Endothelial cell of umbilical vein (primary cell): ENCODE measurements around the gene SLC44A1. TPM values are rescaled to one million over a fixed set of nuclear protein-coding genes. Genes with fewer than 3 reads are reported as not detected.

Source experiments
- BruUV-seq: library from RNA; stranded (reverse); fragments of 400-500 nt; replicated peaks from 2 replicates; lab custom pipeline; 2021; lab: Mats Ljungman, UMichigan
- CTCF ChIA-PET: fragments of 300-600, 350-600 bp; sonication (Branson Sonifier 250); formaldehyde crosslinking; loops from one replicate; lab custom pipeline; 2021; ENCODE audit warnings: antibody characterized with exemption, inconsistent platforms; lab: Charles Lee
- POLR2A ChIA-PET: fragments of 300-600, 350-600 bp; sonication (Branson Sonifier 250); formaldehyde crosslinking; loops from one replicate; lab custom pipeline; 2021; ENCODE audit warnings: antibody characterized with exemption, inconsistent platforms; lab: Charles Lee
- DNase-seq: peaks from one replicate; pipeline ENCODE4 v3.0.0-alpha.2; 2011; ENCODE audit warnings: low read depth, low spot score
- FAIRE-seq: peaks from 2 replicates; lab custom pipeline; 2011; peaks lifted over from hg19 to GRCh38; lab: Jason Lieb, UNC
- H2AFZ ChIP-seq: 2 replicates; pipeline ENCODE4 v1.6.0; 2012; ENCODE audit warnings: low read depth, low read length, control low read depth, inconsistent platforms
- H3K27ac ChIP-seq: 2 replicates; pipeline ENCODE4 v1.5.1; 2011; ENCODE audit warnings: low read depth, mild to moderate bottlenecking, control low read depth, low read length, moderate library complexity; ENCODE audit not compliant: insufficient read depth
- H3K27me3 ChIP-seq, 2 experiments: 2 replicates each; pipeline versions ENCODE4 v1.6.0 to v1.6.1; 2011; ENCODE audit warnings: low read length in 2 of 2, mixed read lengths in 1 of 2; ENCODE audit not compliant: control insufficient read depth in 2 of 2, insufficient read depth in 2 of 2
- H3K36me3 ChIP-seq, 2 experiments: 2 replicates in 1 of 2; 3 replicates in 1 of 2; pipeline ENCODE4 v1.5.1; 2011; ENCODE audit warnings: low read length in 2 of 2, mild to moderate bottlenecking in 1 of 2, moderate library complexity in 1 of 2; ENCODE audit not compliant: control insufficient read depth in 2 of 2, insufficient read depth in 2 of 2; ENCODE audit errors: extremely low read depth in 1 of 2
- H3K4me1 ChIP-seq: 3 replicates; pipeline ENCODE4 v1.5.1; 2011; ENCODE audit warnings: mild to moderate bottlenecking, low read length; ENCODE audit not compliant: control insufficient read depth, insufficient read depth; ENCODE audit errors: extremely low read depth
- H3K4me2 ChIP-seq: 2 replicates; pipeline ENCODE4 v1.6.1; 2011; ENCODE audit warnings: low read length, control low read depth, mixed read lengths; ENCODE audit not compliant: insufficient read depth
- H3K4me3 ChIP-seq, 3 experiments: fragments of 200-600 bp in 1 of 3; sonication (generic), shearing (Covaris generic) in 1 of 3; replicated peaks in 1 of 3; 2 replicates each; pipeline ENCODE4 v1.5.1; 2011 to 2016; ENCODE audit warnings: control low read depth in 3 of 3, low read length in 3 of 3, mild to moderate bottlenecking in 2 of 3, inconsistent platforms in 1 of 3, low read depth in 1 of 3, moderate library complexity in 1 of 3; ENCODE audit not compliant: insufficient read depth in 1 of 3
- H3K79me2 ChIP-seq: 2 replicates; pipeline ENCODE4 v1.6.0; 2012; ENCODE audit warnings: low read length, inconsistent platforms; ENCODE audit not compliant: control insufficient read depth, insufficient read depth
- H3K9ac ChIP-seq: replicated peaks from 2 replicates; pipeline ENCODE3; 2011; ENCODE audit warnings: low read length, control low read depth; ENCODE audit not compliant: insufficient read depth; ENCODE audit errors: extremely low read depth
- H3K9me1 ChIP-seq: replicated peaks from 3 replicates; pipeline ENCODE4 v1.6.0; 2011; ENCODE audit warnings: mild to moderate bottlenecking, low read length; ENCODE audit not compliant: control insufficient read depth, insufficient read depth; ENCODE audit errors: extremely low read depth
- H3K9me3 ChIP-seq: replicated peaks from 2 replicates; pipeline ENCODE4 v1.5.1; 2012; ENCODE audit warnings: low read length, inconsistent platforms; ENCODE audit not compliant: control insufficient read depth, insufficient read depth
- H4K20me1 ChIP-seq: replicated peaks from 2 replicates; pipeline ENCODE3; 2011; ENCODE audit warnings: mild to moderate bottlenecking, low read length; ENCODE audit not compliant: control insufficient read depth, insufficient read depth; ENCODE audit errors: extremely low read depth
- EZH2 ChIP-seq: IDR thresholded peaks from 2 replicates; pipeline ENCODE4 v1.6.1; 2012; ENCODE audit warnings: borderline replicate concordance, low read depth, mild to moderate bottlenecking, moderate library complexity, low read length, inconsistent platforms; ENCODE audit not compliant: severe bottlenecking
- FOS ChIP-seq: IDR thresholded peaks from 2 replicates; pipeline ENCODE4 v1.6.1; 2011; ENCODE audit warnings: mild to moderate bottlenecking, low read length, moderate library complexity, borderline replicate concordance; ENCODE audit not compliant: insufficient read depth
- GATA2 ChIP-seq: IDR thresholded peaks from 2 replicates; pipeline ENCODE4 v1.7.0; 2011; ENCODE audit warnings: low read depth, mild to moderate bottlenecking, moderate library complexity, mixed read lengths, low read length; ENCODE audit not compliant: insufficient read length, insufficient read depth
- JUN ChIP-seq: IDR thresholded peaks from 2 replicates; pipeline ENCODE4 v1.6.1; 2011; ENCODE audit warnings: borderline replicate concordance, low read depth; ENCODE audit not compliant: insufficient read length, insufficient read depth
- MYC ChIP-seq: IDR thresholded peaks from one replicate; pipeline ENCODE4 v1.6.1; 2011; ENCODE audit warnings: mild to moderate bottlenecking, low read depth, low read length
- POLR2A ChIP-seq: IDR thresholded peaks from 2 replicates; pipeline ENCODE4 v1.6.1; 2012; ENCODE audit warnings: low read depth, mild to moderate bottlenecking, control low read depth, low read length
- POLR2AphosphoS5 ChIP-seq: IDR thresholded peaks from 2 replicates; pipeline ENCODE4 v1.6.1; 2012; ENCODE audit warnings: low read depth, mild to moderate bottlenecking, control low read depth, low read length, moderate library complexity; ENCODE audit not compliant: insufficient read depth
- dilution Hi-C: fragments of 300-500 bp; cut with MboI; formaldehyde crosslinking; loops from one replicate; pipeline ENCODE4 v1.15.0; 2019; ENCODE audit warnings: low sequenced_read_pairs; ENCODE audit not compliant: extremely low pct_ligation_motif_present
- intact Hi-C: fragments of 100-400 bp; cut with micrococcal nuclease; formaldehyde crosslinking; loops from one replicate; pipeline ENCODE4 v1.10.0; 2022
- polyA plus RNA-seq, 4 experiments: library from polyadenylated mRNA; depleted of rRNA in 3 of 4; stranded (reverse) in 3 of 4; unstranded in 1 of 4; fragments of >200 nt; gene quantifications; 2 replicates each; pipeline versions ENCODE4 v1.2.1 to v1.2.3, GENCODE V29; 2011 to 2012; ENCODE audit warnings: missing spikeins in 1 of 4
- total RNA-seq: library from RNA; stranded (reverse); gene quantifications from 2 replicates; pipeline ENCODE4 v1.2.3, GENCODE V29; 2021
- TF ChIP-seq, protein P1 (sequence below), 2 donors: IDR thresholded peaks; 1 replicate in 1 of 2; 2 replicates in 1 of 2; pipeline ENCODE4 v1.5.1; 2011; ENCODE audit warnings: low read length in 2 of 2, mild to moderate bottlenecking in 2 of 2, moderate library complexity in 2 of 2, control low read depth in 1 of 2, inconsistent platforms in 1 of 2, low read depth in 1 of 2; ENCODE audit not compliant: insufficient read depth in 1 of 2; ENCODE audit errors: extremely low read depth in 1 of 2
- TF ChIP-seq, protein P2 (sequence below): IDR thresholded peaks from 2 replicates; pipeline ENCODE4 v1.6.1; 2011; ENCODE audit not compliant: insufficient read depth, insufficient read length

The SLC44A1 gene
- total and polyA plus RNA-seq, 2 donors (not counting 3 experiments of a cell fraction or from before 2014, with no cell fraction given) = 16.1 to 37.7 TPM

DNA sequence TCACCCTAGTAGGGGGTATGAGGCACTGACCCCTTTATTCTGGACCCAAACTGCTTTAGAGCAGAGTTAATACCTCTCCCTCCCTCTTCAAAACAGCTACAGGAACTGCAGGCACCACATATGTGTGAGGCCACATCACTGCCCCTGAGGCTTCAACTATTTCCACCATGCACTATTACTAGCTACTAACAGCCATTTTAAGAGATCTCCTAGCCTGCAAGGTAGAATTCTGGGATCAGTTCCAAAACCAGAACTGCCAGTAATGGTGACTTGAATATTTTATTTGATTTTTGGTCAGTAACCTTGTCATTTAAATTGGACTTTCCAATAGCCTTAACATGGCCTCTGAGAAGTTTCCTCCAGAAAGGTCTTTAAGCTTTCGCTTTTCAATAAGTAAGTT, 148.1 kb downstream of the SLC44A1 start:
- H3K4me1 ChIP-seq = no peaks in the 10 kb centered on the region
- no peak overlapping the region for H2AFZ ChIP-seq
- H3K9me3 ChIP-seq = no peaks in the 10 kb centered on the region
- no TSS peak for BruUV-seq
- no peaks in the 10 kb centered on the region for H3K27me3 ChIP-seq
- ChIA-PET CTCF (interaction anchor here (0.7 to 1.1 kb wide), 3 partner anchors 8 to 145 kb away, joined by 3 to 4 read pairs (median 3); no protein-coding TSS in a partner anchor), POLR2A (no interaction called here)
- dilution Hi-C loops = no loop called here
- TF ChIP-seq, protein P1, sequence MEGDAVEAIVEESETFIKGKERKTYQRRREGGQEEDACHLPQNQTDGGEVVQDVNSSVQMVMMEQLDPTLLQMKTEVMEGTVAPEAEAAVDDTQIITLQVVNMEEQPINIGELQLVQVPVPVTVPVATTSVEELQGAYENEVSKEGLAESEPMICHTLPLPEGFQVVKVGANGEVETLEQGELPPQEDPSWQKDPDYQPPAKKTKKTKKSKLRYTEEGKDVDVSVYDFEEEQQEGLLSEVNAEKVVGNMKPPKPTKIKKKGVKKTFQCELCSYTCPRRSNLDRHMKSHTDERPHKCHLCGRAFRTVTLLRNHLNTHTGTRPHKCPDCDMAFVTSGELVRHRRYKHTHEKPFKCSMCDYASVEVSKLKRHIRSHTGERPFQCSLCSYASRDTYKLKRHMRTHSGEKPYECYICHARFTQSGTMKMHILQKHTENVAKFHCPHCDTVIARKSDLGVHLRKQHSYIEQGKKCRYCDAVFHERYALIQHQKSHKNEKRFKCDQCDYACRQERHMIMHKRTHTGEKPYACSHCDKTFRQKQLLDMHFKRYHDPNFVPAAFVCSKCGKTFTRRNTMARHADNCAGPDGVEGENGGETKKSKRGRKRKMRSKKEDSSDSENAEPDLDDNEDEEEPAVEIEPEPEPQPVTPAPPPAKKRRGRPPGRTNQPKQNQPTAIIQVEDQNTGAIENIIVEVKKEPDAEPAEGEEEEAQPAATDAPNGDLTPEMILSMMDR (IDR thresholded peaks at IDR 0.05; ENCODE audit: extremely low read depth in 1 of 2, insufficient read depth in 1 of 2, low read depth in 1 of 2, low read length in 2 of 2) = no peak
- no peak for TF ChIP-seq GATA2
- TF ChIP-seq, protein P2, sequence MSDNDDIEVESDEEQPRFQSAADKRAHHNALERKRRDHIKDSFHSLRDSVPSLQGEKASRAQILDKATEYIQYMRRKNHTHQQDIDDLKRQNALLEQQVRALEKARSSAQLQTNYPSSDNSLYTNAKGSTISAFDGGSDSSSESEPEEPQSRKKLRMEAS = no peak
- TF ChIP-seq MYC = no peak
- TF ChIP-seq EZH2 = no peak
- TF ChIP-seq JUN = no peak
- no peak for TF ChIP-seq FOS
- no peak for TF ChIP-seq POLR2AphosphoS5
- TF ChIP-seq POLR2A = no peak
- H3K9ac ChIP-seq = no peak overlapping the region
- H3K79me2 ChIP-seq = no peaks in the 10 kb centered on the region
- no peaks in the 10 kb centered on the region for H3K9me1 ChIP-seq
- FAIRE-seq (no peak), DNase-seq (no peak)
- no peaks in the 10 kb centered on the region for H4K20me1 ChIP-seq
- intact Hi-C loops = no loop called here
- no peak overlapping the region for H3K27ac ChIP-seq
- no peak overlapping the region for H3K4me2 ChIP-seq
- no peaks in the 10 kb centered on the region for H3K36me3 ChIP-seq
- H3K4me3 ChIP-seq = no peak overlapping the region
